ENCODE data around the gene FAM111B.
"Not testable (repeated sequence)": the region's sequence is repeated elsewhere in the genome, so short reads cannot be mapped to it uniquely, and the experiment has no call there.

DNA sequence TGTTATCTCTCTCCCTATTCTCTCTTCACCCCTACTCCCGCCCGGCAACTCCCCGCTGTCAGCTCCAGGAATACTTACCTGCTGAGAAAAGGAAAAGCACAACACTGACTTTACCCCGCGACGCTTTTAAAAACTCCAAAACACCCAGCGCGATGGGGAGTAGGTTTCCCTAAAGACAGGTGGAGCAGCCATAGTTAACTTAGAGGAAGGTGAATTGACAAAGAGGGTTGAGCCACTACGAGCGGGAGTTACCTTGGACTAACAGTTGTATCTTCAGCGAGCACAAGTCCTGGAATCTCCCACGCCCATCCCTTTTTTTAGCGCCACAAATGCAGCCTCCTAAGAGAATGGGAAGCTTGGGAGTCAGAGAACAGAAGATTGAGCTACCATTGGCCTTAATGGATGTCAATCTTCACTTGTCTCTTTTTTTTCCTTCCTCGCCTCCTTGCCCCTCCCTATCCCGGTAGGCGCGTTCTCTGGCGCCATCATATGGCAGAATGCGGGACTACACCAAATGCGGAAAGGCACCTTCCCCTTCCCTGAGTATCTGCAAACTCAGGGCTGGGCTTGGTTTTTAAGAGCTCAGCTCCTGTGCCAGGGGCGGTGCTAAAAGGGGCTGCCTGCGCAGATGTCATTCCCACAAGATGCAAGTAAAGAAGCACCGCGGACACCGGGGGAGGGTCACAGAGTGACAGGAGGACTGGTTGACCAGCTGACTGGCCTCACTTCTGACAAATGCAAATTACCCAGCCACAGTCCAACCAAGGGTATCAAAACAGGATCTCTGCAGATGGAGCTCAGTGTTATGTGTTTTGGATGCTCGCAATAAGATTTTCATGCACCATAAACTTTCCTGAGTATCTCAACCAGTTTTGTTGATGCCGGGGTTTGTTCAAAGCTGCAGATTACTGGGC, 48.7 kb upstream of the FAM111B start:
- not testable (repeated sequence) for TF ChIP-seq EP300 (IDR thresholded peaks at IDR 0.05; ENCODE audit: borderline replicate concordance in 1 of 2, low read depth in 2 of 2, low read length in 2 of 2); SUZ12 (IDR thresholded peaks at IDR 0.05; ENCODE audit: low read length); RFX5 (IDR thresholded peaks at IDR 0.05; ENCODE audit: borderline replicate concordance, low read depth, low read length); CEBPB (IDR thresholded peaks at IDR 0.05; ENCODE audit: low read depth, low read length); YY1 (IDR thresholded peaks at IDR 0.05; ENCODE audit: low read depth, low read length); CHD1 (IDR thresholded peaks at IDR 0.05; ENCODE audit: low read depth, low read length)
- TF ChIP-seq, protein P1, sequence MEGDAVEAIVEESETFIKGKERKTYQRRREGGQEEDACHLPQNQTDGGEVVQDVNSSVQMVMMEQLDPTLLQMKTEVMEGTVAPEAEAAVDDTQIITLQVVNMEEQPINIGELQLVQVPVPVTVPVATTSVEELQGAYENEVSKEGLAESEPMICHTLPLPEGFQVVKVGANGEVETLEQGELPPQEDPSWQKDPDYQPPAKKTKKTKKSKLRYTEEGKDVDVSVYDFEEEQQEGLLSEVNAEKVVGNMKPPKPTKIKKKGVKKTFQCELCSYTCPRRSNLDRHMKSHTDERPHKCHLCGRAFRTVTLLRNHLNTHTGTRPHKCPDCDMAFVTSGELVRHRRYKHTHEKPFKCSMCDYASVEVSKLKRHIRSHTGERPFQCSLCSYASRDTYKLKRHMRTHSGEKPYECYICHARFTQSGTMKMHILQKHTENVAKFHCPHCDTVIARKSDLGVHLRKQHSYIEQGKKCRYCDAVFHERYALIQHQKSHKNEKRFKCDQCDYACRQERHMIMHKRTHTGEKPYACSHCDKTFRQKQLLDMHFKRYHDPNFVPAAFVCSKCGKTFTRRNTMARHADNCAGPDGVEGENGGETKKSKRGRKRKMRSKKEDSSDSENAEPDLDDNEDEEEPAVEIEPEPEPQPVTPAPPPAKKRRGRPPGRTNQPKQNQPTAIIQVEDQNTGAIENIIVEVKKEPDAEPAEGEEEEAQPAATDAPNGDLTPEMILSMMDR (IDR thresholded peaks at IDR 0.05; ENCODE audit: control extremely low read depth in 1 of 3, insufficient read depth in 1 of 3, low read depth in 1 of 3, low read length in 3 of 3): peak; percentile 90 to 91 (median 90)
- TF ChIP-seq SIN3A (conservative IDR thresholded peaks at IDR 0.05 in 1 of 2, IDR thresholded peaks at IDR 0.05 in 1 of 2; ENCODE audit: low read depth in 1 of 2, low read length in 2 of 2) (peak in 1 of 2 experiments; percentile 44; a peak in 1 of 4 replicates), SP1 (IDR thresholded peaks at IDR 0.05; ENCODE audit: low read depth, low read length) (peak; percentile 84), MAX (IDR thresholded peaks at IDR 0.05) (0 out of 2 replicates have a peak, but pooled peaks have one; percentile 18), TAF1 (IDR thresholded peaks at IDR 0.05; ENCODE audit: low read depth, low read length) (0 out of 2 replicates have a peak, but pooled peaks have one; percentile 31)
- TF ChIP-seq, protein P2, sequence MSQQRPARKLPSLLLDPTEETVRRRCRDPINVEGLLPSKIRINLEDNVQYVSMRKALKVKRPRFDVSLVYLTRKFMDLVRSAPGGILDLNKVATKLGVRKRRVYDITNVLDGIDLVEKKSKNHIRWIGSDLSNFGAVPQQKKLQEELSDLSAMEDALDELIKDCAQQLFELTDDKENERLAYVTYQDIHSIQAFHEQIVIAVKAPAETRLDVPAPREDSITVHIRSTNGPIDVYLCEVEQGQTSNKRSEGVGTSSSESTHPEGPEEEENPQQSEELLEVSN (IDR thresholded peaks at IDR 0.05): peak; percentile 29; the same call in 1 of the 2 replicates
